K562 (cell line): Measurements from ENCODE around the gene KIAA0825.

Source experiments
- EP300 ChIP-seq: IDR thresholded peaks from 2 replicates; pipeline ENCODE4 v1.6.1; 2012; ENCODE audit warnings: low read length, improper control_type of control experiment
- FOXM1 ChIP-seq, 2 experiments: fragments of 450-650 bp in 1 of 2; sonication (generic) in 1 of 2; formaldehyde crosslinking in 1 of 2; IDR thresholded peaks; 2 replicates each; pipeline versions ENCODE4 v1.6.1 to v1.9.0; 2017 to 2022; ENCODE audit warnings: low read depth in 2 of 2, mild to moderate bottlenecking in 2 of 2, missing genetic modification reagents in 1 of 2, moderate library complexity in 1 of 2
- GATA2 ChIP-seq: sonication (generic); formaldehyde crosslinking; IDR thresholded peaks from 2 replicates; pipeline ENCODE4 v1.4.0; 2020; ENCODE audit warnings: mild to moderate bottlenecking, missing genetic modification reagents
- MXI1 ChIP-seq: IDR thresholded peaks from 2 replicates; pipeline ENCODE4 v1.6.1; 2011; ENCODE audit warnings: low read depth, mild to moderate bottlenecking, improper control_type of control experiment, low read length
- RAD21 ChIP-seq, 2 experiments: fragments of 250-450 bp in 1 of 2; fragments of 450-650 bp in 1 of 2; sonication (Bioruptor Pico) in 1 of 2; formaldehyde crosslinking in 1 of 2; IDR thresholded peaks in 1 of 2; conservative IDR thresholded peaks in 1 of 2; 2 replicates each; pipeline versions ENCODE4 v1.4.0 to v1.8.0; 2020 to 2022; ENCODE audit warnings: mild to moderate bottlenecking in 2 of 2, moderate library complexity in 1 of 2
- SIN3A ChIP-seq, 2 experiments: fragments of 150-350 bp in 1 of 2; IDR thresholded peaks; 2 replicates each; pipeline ENCODE4 v1.6.1; 2011 to 2016; ENCODE audit warnings: borderline replicate concordance in 2 of 2, low read depth in 2 of 2, low read length in 2 of 2, mild to moderate bottlenecking in 2 of 2, moderate library complexity in 2 of 2; ENCODE audit not compliant: control insufficient read depth in 1 of 2
- ZMIZ1 ChIP-seq, 2 experiments: fragments of 150-350 bp in 1 of 2; IDR thresholded peaks; 2 replicates each; pipeline ENCODE4 v1.6.1; 2012 to 2016; ENCODE audit warnings: low read depth in 2 of 2, low read length in 2 of 2, mild to moderate bottlenecking in 1 of 2, moderate library complexity in 1 of 2
- ZNF133 ChIP-seq: fragments of 250-450 bp; sonication (Bioruptor Pico); IDR thresholded peaks from 2 replicates; pipeline ENCODE4 v1.4.0; 2020; ENCODE audit warnings: mild to moderate bottlenecking
- ZNF511 ChIP-seq: sonication (generic); formaldehyde crosslinking; IDR thresholded peaks from 2 replicates; pipeline ENCODE4 v1.8.0; 2022; ENCODE audit warnings: mild to moderate bottlenecking, missing genetic modification reagents
- ZNF707 ChIP-seq: fragments of 250-450 bp; sonication (Bioruptor Pico); conservative IDR thresholded peaks from 2 replicates; pipeline ENCODE4 v1.8.0; 2022; ENCODE audit warnings: inconsistent platforms, mild to moderate bottlenecking, moderate library complexity

- no peak for TF ChIP-seq MXI1
- no peak for TF ChIP-seq SIN3A (IDR thresholded peaks at IDR 0.05; ENCODE audit: borderline replicate concordance in 2 of 2, control insufficient read depth in 1 of 2, low read depth in 2 of 2, low read length in 2 of 2)
- TF ChIP-seq ZMIZ1 (IDR thresholded peaks at IDR 0.05; ENCODE audit: low read depth in 2 of 2, low read length in 2 of 2) = no peak
- TF ChIP-seq ZNF707 (CRISPR knock-in tag) = no peak
- no peak for TF ChIP-seq GATA2
- no peak for TF ChIP-seq ZNF133
- no peak for TF ChIP-seq ZNF511 (CRISPR knock-in tag)
- no peak for TF ChIP-seq RAD21 (CRISPR knock-in tag; conservative IDR thresholded peaks at IDR 0.05 in 1 of 2, IDR thresholded peaks at IDR 0.05 in 1 of 2)
- TF ChIP-seq FOXM1 (IDR thresholded peaks at IDR 0.05; ENCODE audit: low read depth) = no peak
- no peak for TF ChIP-seq FOXM1 (CRISPR knock-in tag; IDR thresholded peaks at IDR 0.05; ENCODE audit: low read depth)
- no peak for TF ChIP-seq EP300
Measured at GRCh38 chr5:94154672-94155071, 463.7 kb downstream of the KIAA0825 start.
